Heart left ventricle (tissue), 16 donors: ENCODE results near the gene UBE2E3. TPM values are rescaled to one million over a fixed set of nuclear protein-coding genes. Genes with fewer than 3 reads are reported as not detected.

ENCODE experiments used
- ATAC-seq, 4 donors: fragments of 200-7000 bp; cut with Tn5 transposase; one replicate each; pipeline ENCODE4 v1.9.1; 2020 to 2022; ENCODE audit warnings: moderate library complexity in 4 of 4, mild to moderate bottlenecking in 3 of 4, moderate number of reproducible peaks in 1 of 4
- DNase-seq, 5 donors: peaks; one replicate each; pipeline ENCODE4 v3.0.0-alpha.2; 2020
- H3K27ac ChIP-seq, 12 donors: fragments of 200-600 bp; sonication (generic) in 4 of 12; one replicate each; pipeline versions ENCODE4 v1.5.0 to v1.8.0; 2016 to 2022; ENCODE audit warnings: mild to moderate bottlenecking in 2 of 12
- H3K27me3 ChIP-seq, 9 donors: fragments of 200-600 bp; sonication (generic) in 2 of 9; one replicate each; pipeline versions ENCODE4 v1.5.1 to v1.8.0; 2016 to 2022; ENCODE audit warnings: mild to moderate bottlenecking in 3 of 9
- H3K36me3 ChIP-seq, 9 donors: fragments of 200-600 bp; sonication (generic) in 2 of 9; one replicate each; pipeline versions ENCODE4 v1.5.0 to v1.8.0; 2018 to 2022; ENCODE audit warnings: mild to moderate bottlenecking in 2 of 9
- H3K4me1 ChIP-seq, 12 donors: fragments of 200-600 bp; sonication (generic) in 4 of 12; one replicate each; pipeline versions ENCODE4 v1.5.0 to v1.8.0; 2016 to 2022; ENCODE audit warnings: mild to moderate bottlenecking in 3 of 12
- H3K4me3 ChIP-seq, 12 donors: fragments of 200-600 bp; sonication (generic) in 4 of 12; one replicate each; pipeline versions ENCODE4 v1.5.0 to v1.8.0; 2017 to 2022; ENCODE audit warnings: mild to moderate bottlenecking in 9 of 12, moderate library complexity in 4 of 12
- H3K9me3 ChIP-seq, 12 donors: fragments of 200-600 bp; sonication (generic) in 4 of 12; one replicate each; pipeline versions ENCODE4 v1.5.0 to v1.8.0; 2016 to 2022; ENCODE audit warnings: mild to moderate bottlenecking in 1 of 12
- CTCF ChIP-seq, 12 donors: fragments of 200-600 bp; sonication (generic) in 4 of 12; IDR thresholded peaks; one replicate each; pipeline versions ENCODE4 v1.5.0 to v1.8.0; 2018 to 2022; ENCODE audit warnings: antibody characterized with exemption in 12 of 12, mild to moderate bottlenecking in 5 of 12
- POLR2A ChIP-seq, 2 donors: fragments of 450-650 bp; IDR thresholded peaks; one replicate each; pipeline ENCODE4 v1.6.1; 2017; ENCODE audit warnings: antibody characterized with exemption in 2 of 2, mild to moderate bottlenecking in 2 of 2, moderate library complexity in 2 of 2
- WGBS, 4 donors: extraction: QIAGEN DNeasy Blood & Tissue Kit in 2 of 4; methylation state at CpG; one replicate each; pipeline versions ENCODE4 v1.1.5 to v1.1.7; 2013 to 2018; 5-methylcytosine and 5-hydroxymethylcytosine counted together
- intact Hi-C, 10 donors: fragments of 100-400 bp; cut with DNase I; formaldehyde crosslinking; loops; one replicate each; pipeline versions ENCODE4 v1.11.1 to v1.14.2; 2022
- polyA plus RNA-seq, 2 donors: library from polyadenylated mRNA; stranded (reverse); fragments of 200-250 nt; gene quantifications; one replicate each; pipeline ENCODE4 v1.2.3, GENCODE V29; 2013
- total RNA-seq, 9 donors: library from RNA; depleted of rRNA in 2 of 9; stranded (reverse); fragments of >200 nt in 2 of 9; fragmentation: NEBNext Ultra II Directional in 3 of 9; extraction: Animal tissue kit (Norgen Biotek cat#: 25700) in 3 of 9; gene quantifications; one replicate each; pipeline versions ENCODE4 v1.1.0 to v1.2.4, GENCODE V29; 2016 to 2023
- donor health status: ischemic (EF 13 %, LVEDD 7.1; RV severe dilation, severe dysfunction).
- donor health status: healthy with polysubstance abuse.
- donor health status: DM: no; HTN: yes; CAD: no.
- donor health status: DM: no; HTN: no; CAD: no.
- donor health status: ischemic (EF 25% LVEDD 6.9; RV normal size, moderate dysfunction).
- donor health status: ischemic (EF 25% LVEDD 5.7; RV mildly dilated, moderate dysfunction).
- donor health status: healthy.
- donor health status: DM: yes; HTN: yes; CAD: no.
- donor health status: ischemic (EF 35%, LVEDD 5.7; RV mildly dilated, moderate dysfunction).
- donor health status: nonischemic (EF 11% LVEDD 7.7; RV severe dilation, severe dysfunction).
- donor health status: DM: yes; HTN: yes; CAD: no.
- donor health status: PGD.
- donor health status: ischemic (EF 29% LVEDD 5.4; RV normal size, mild dysfunction).
- donor health status: nonischemic (EF 23%, LVEDD 6.1; RV moderate dilation, normal function).

UBE2E3 gene
- total and polyA plus RNA-seq, 11 donors: 27.0 to 66.5 (median 52.0) TPM

GRCh38 chr2:180987146-180987545 is 6.7 kb downstream of the UBE2E3 start:
- H3K36me3 ChIP-seq: peaks cover 0 to 21% (median 5%) of the 10 kb centered on the region in 9 donors
- ATAC-seq (no peak), DNase-seq (no peak)
- intact Hi-C loops: no loop called here
- H3K4me3 ChIP-seq: no peak overlapping the region
- H3K27me3 ChIP-seq: no peaks in the 10 kb centered on the region
- WGBS, 4 donors: 87 to 93% (median 88%) methylated on average over 2 of the region's 2 CpGs
- H3K9me3 ChIP-seq: no peaks in the 10 kb centered on the region
- TF ChIP-seq CTCF (IDR thresholded peaks at IDR 0.05): no peak
- TF ChIP-seq POLR2A (IDR thresholded peaks at IDR 0.05): no peak
- H3K27ac ChIP-seq: no peak overlapping the region
- H3K4me1 ChIP-seq: peaks cover 0 to 47% (median 33%) of the 10 kb centered on the region in 12 donors

DNA sequence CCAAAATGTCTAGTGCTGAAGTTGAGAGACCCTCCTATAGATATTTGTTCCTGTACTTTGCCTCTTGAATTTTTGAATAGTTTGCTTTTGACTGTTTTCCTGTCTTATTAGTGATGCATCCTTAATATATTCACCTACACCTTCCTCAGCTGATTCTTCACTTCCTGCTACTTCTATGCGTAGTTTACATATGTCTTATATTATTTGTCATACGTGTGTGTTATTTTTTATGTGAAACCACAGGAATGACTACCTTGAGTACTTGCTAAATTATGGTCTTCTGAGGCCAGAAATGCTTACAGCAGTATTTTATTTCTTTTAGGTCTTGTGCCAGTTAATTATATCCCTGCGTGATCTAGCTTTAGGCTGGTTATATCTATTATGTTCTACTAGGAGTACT is 9.9 kb downstream of the UBE2E3 start:
- DNase-seq (no peak), ATAC-seq (no peak)
- intact Hi-C loops: no loop called here
- 56 to 91% (median 75%) methylated on average over 3 of the region's 3 CpGs for WGBS, 4 donors
- H3K36me3 ChIP-seq: peaks cover 0 to 13% (median 0%) of the 10 kb centered on the region in 9 donors
- H3K4me1 ChIP-seq: peaks cover 0 to 28% (median 9%) of the 10 kb centered on the region in 12 donors
- H3K9me3 ChIP-seq: no peaks in the 10 kb centered on the region
- TF ChIP-seq POLR2A (IDR thresholded peaks at IDR 0.05): no peak
- TF ChIP-seq CTCF (IDR thresholded peaks at IDR 0.05): no peak
- no peak overlapping the region for H3K4me3 ChIP-seq
- H3K27me3 ChIP-seq: no peaks in the 10 kb centered on the region
- no peak overlapping the region for H3K27ac ChIP-seq

- Histone ChIP-seq H3K4me3 (no peak overlapping the region), H3K36me3 (peaks cover 0 to 12% (median 0%) of the 10 kb centered on the region in 9 donors), H3K4me1 (peaks cover 0 to 24% (median 6%) of the 10 kb centered on the region in 12 donors), H3K27me3 (no peaks in the 10 kb centered on the region), H3K9me3 (no peaks in the 10 kb centered on the region), H3K27ac (no peak overlapping the region)
- ATAC-seq (no peak), DNase-seq (no peak)
- intact Hi-C loops: no loop called here
- TF ChIP-seq POLR2A (IDR thresholded peaks at IDR 0.05) (no peak), CTCF (IDR thresholded peaks at IDR 0.05) (no peak)
- 95 to 100% (median 98%) methylated on average over 1 of the region's 1 CpG for WGBS, 4 donors
Observed at GRCh38 chr2:180990794-180991193, 10.4 kb downstream of the UBE2E3 start.

- H3K36me3 ChIP-seq: peaks cover 0 to 12% (median 0%) of the 10 kb centered on the region in 9 donors
- H3K4me1 ChIP-seq: peaks cover 0 to 19% (median 4%) of the 10 kb centered on the region in 12 donors
- ATAC-seq (no peak), DNase-seq (no peak)
- intact Hi-C loops: no loop called here
- no peaks in the 10 kb centered on the region for H3K9me3 ChIP-seq
- H3K27ac ChIP-seq: no peak overlapping the region
- WGBS, 4 donors: 93 to 97% (median 94%) methylated on average over 3 of the region's 3 CpGs
- no peak for TF ChIP-seq POLR2A (IDR thresholded peaks at IDR 0.05)
- no peak for TF ChIP-seq CTCF (IDR thresholded peaks at IDR 0.05)
- H3K27me3 ChIP-seq: no peaks in the 10 kb centered on the region
- no peak overlapping the region for H3K4me3 ChIP-seq
Observed at GRCh38 chr2:180991361-180991760, 11.0 kb downstream of the UBE2E3 start.
